Liver (tissue), 5 donors: ENCODE data around the gene CACNG8. TPM values are rescaled to one million over a fixed set of nuclear protein-coding genes. Genes with fewer than 3 reads are reported as not detected.

Experiments
- polyA plus RNA-seq, 2 donors: library from polyadenylated mRNA; stranded (reverse) in 1 of 2; unstranded in 1 of 2; fragments of 200-250 nt in 1 of 2; fragments of >200 nt in 1 of 2; fragmentation: Nextera tagmentation in 1 of 2; extraction: Ambion mirVana in 1 of 2; gene quantifications; one replicate each; pipeline versions ENCODE4 v1.2.1 to v1.2.3, GENCODE V29; 2013 to 2015
- small RNA-seq: library from RNA; depleted of rRNA; stranded (forward); fragments of <200 nt; gene quantifications from one replicate; pipeline ENCODE3, GENCODE V24; 2014
- total RNA-seq, 2 donors: library from RNA; depleted of rRNA; stranded (reverse); fragments of >200 nt; gene quantifications; one replicate each; pipeline ENCODE4 v1.2.3, GENCODE V29; 2014
- donor health status: healthy.
- donor health status: healthy.
- donor health status: healthy.

The CACNG8 gene
- total and polyA plus RNA-seq, 4 donors: under 0.01 TPM; not detected in 3

Small RNA genes within 50 kb of the gene (small RNA-seq; reads per million reads assigned to genes)
- gene AC012314.20: not detected

Other genes with a start within 250 kb of the CACNG8 start
- gene NLRP12, start 138.6 kb upstream of the CACNG8 start, total RNA-seq: 1 to 10 TPM in 1 of 2 donors, under 1 TPM in 1; 0.98 to 1.8 TPM
- under 1 TPM; 0.10 to 0.18 TPM for gene NLRP12, start 138.6 kb upstream of the CACNG8 start, polyA plus RNA-seq
- gene MYADM, start 95.1 kb upstream of the CACNG8 start, total RNA-seq: 1 to 10 TPM; 2.6 to 4.4 TPM
- gene MYADM, start 95.1 kb upstream of the CACNG8 start, polyA plus RNA-seq: 10 to 100 TPM in 1 of 2 donors, 1 to 10 TPM in 1; 8.8 to 28.0 TPM
- gene PRKCG, start 80.7 kb upstream of the CACNG8 start, total RNA-seq: under 1 TPM in 1 of 2 donors, not detected in 1; 0.09 TPM
- not detected for gene PRKCG, start 80.7 kb upstream of the CACNG8 start, polyA plus RNA-seq
- gene CACNG7, start 53.7 kb upstream of the CACNG8 start, total RNA-seq: not detected
- gene CACNG7, start 53.7 kb upstream of the CACNG8 start, polyA plus RNA-seq: not detected
- gene CACNG6, start 28.7 kb downstream of the CACNG8 start, total RNA-seq: not detected
- not detected for gene CACNG6, start 28.7 kb downstream of the CACNG8 start, polyA plus RNA-seq
- 1 to 10 TPM in 1 of 2 donors, not detected in 1; 1.3 TPM for gene VSTM1, start 101.0 kb downstream of the CACNG8 start, total RNA-seq
- gene VSTM1, start 101.0 kb downstream of the CACNG8 start, polyA plus RNA-seq: under 1 TPM in 1 of 2 donors, not detected in 1; 0.07 TPM
- not detected for gene TARM1, start 118.4 kb downstream of the CACNG8 start, total RNA-seq
- not detected for gene TARM1, start 118.4 kb downstream of the CACNG8 start, polyA plus RNA-seq
- 1 to 10 TPM in 1 of 2 donors, under 1 TPM in 1; 0.65 to 1.0 TPM for gene OSCAR, start 137.9 kb downstream of the CACNG8 start, total RNA-seq
- gene OSCAR, start 137.9 kb downstream of the CACNG8 start, polyA plus RNA-seq: 1 to 10 TPM in 1 of 2 donors, under 1 TPM in 1; 0.60 to 2.0 TPM
- gene NDUFA3, start 139.9 kb downstream of the CACNG8 start, total RNA-seq: 10 to 100 TPM in 1 of 2 donors, 1 to 10 TPM in 1; 5.9 to 10.6 TPM
- 100 to 1,000 TPM; 126 to 343 TPM for gene NDUFA3, start 139.9 kb downstream of the CACNG8 start, polyA plus RNA-seq
- 1 to 10 TPM; 2.4 to 4.9 TPM for gene TFPT, start 152.7 kb downstream of the CACNG8 start, total RNA-seq
- 1 to 10 TPM; 3.5 to 5.6 TPM for gene TFPT, start 152.7 kb downstream of the CACNG8 start, polyA plus RNA-seq
- 10 to 100 TPM; 23.8 to 33.0 TPM for gene PRPF31, start 152.8 kb downstream of the CACNG8 start, total RNA-seq
- 10 to 100 TPM; 25.8 to 31.7 TPM for gene PRPF31, start 152.8 kb downstream of the CACNG8 start, polyA plus RNA-seq
- 10 to 100 TPM in 1 of 2 donors, 1 to 10 TPM in 1; 6.3 to 13.0 TPM for gene CNOT3, start 174.8 kb downstream of the CACNG8 start, total RNA-seq
- gene CNOT3, start 174.8 kb downstream of the CACNG8 start, polyA plus RNA-seq: 10 to 100 TPM in 1 of 2 donors, 1 to 10 TPM in 1; 3.7 to 11.9 TPM
- gene LENG1, start 196.8 kb downstream of the CACNG8 start, total RNA-seq: 1 to 10 TPM; 2.6 to 3.0 TPM
- 1 to 10 TPM; 2.8 to 4.4 TPM for gene LENG1, start 196.8 kb downstream of the CACNG8 start, polyA plus RNA-seq
- gene TMC4, start 210.2 kb downstream of the CACNG8 start, total RNA-seq: 1 to 10 TPM in 1 of 2 donors, under 1 TPM in 1; 0.23 to 1.8 TPM
- gene TMC4, start 210.2 kb downstream of the CACNG8 start, polyA plus RNA-seq: 1 to 10 TPM in 1 of 2 donors, under 1 TPM in 1; 0.92 to 2.4 TPM
- 10 to 100 TPM; 10.3 to 10.6 TPM for gene MBOAT7, start 226.6 kb downstream of the CACNG8 start, total RNA-seq
- gene MBOAT7, start 226.6 kb downstream of the CACNG8 start, polyA plus RNA-seq: 10 to 100 TPM; 19.3 to 31.5 TPM
- gene TSEN34, start 228.4 kb downstream of the CACNG8 start, total RNA-seq: 10 to 100 TPM; 21.8 to 37.9 TPM
- gene TSEN34, start 228.4 kb downstream of the CACNG8 start, polyA plus RNA-seq: 10 to 100 TPM; 15.5 to 27.4 TPM
- gene RPS9, start 237.9 kb downstream of the CACNG8 start, total RNA-seq: 1,000 to 10,000 TPM in 1 of 2 donors, 100 to 1,000 TPM in 1; 745 to 1,462 TPM
- 1,000 to 10,000 TPM in 1 of 2 donors, 100 to 1,000 TPM in 1; 290 to 1,080 TPM for gene RPS9, start 237.9 kb downstream of the CACNG8 start, polyA plus RNA-seq